Activated CD8-positive, alpha-beta memory T cell treated with anti-CD3 and anti-CD28 coated beads, Interleukin-2, amount 50 U/mL, for 24 hours (primary cell): ENCODE measurements around the gene ANKRD16.
"Not testable (repeated sequence)": the region's sequence is repeated elsewhere in the genome, so short reads cannot be mapped to it uniquely, and the experiment has no call there.

Source experiments
- DNase-seq: peaks from one replicate; pipeline ENCODE4 v3.0.0-alpha.2; 2020; ENCODE audit errors: extremely low read depth

Gene ANKRD16

GRCh38 chr10:5876181-5876768, 13.4 kb downstream of the ANKRD16 start:
- DNase-seq, result no peak

DNA sequence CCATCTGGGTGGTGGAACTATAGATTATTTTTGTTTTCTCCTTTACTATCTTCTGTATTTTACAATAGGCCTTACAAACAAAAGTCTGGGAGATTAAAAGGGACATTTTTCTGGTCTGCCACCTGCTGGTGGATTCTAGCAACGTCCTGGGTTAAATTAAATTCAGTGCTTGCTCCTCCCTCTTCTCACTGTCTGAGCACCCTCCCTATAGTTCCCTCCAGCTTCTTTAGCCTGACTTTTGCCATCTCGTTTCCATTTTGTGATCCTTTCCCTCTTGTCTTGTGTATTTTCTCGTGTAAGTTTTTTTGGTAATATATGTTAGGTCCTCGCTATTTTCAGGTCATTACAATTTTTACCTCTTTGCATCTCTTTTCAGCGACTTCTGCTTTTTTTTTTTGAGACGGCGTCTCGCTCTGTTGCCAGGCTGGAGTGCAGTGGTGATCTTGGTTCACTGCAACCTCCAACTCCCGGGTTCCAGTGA, 16.1 kb downstream of the ANKRD16 start:
- DNase-seq, result peak; percentile 42

- no peak for DNase-seq
Observed at GRCh38 chr10:5871596-5871995, 18.1 kb downstream of the ANKRD16 start.

DNA sequence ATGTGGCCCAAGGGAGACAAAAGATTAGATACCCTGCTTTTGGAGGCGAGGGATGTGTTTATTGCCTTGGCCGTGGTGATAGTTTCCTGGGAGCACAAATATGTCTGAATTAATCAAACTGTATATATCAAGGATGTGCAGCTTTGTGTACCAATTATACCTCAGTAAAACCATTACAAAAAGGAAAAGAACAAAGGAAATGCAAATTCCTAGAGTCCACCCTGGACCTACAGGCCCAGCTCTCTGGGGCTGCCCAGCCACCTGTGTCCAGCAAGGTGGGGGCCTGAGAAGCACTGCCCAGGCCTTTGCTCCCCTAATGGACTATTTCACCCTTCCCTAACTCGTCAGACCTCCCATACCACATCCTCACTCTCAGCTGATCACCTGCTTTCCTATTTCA, 20.5 kb downstream of the ANKRD16 start:
- DNase-seq, result no peak

- not testable (repeated sequence) for DNase-seq
Observed at GRCh38 chr10:5868383-5868782, 21.3 kb downstream of the ANKRD16 start.

DNA sequence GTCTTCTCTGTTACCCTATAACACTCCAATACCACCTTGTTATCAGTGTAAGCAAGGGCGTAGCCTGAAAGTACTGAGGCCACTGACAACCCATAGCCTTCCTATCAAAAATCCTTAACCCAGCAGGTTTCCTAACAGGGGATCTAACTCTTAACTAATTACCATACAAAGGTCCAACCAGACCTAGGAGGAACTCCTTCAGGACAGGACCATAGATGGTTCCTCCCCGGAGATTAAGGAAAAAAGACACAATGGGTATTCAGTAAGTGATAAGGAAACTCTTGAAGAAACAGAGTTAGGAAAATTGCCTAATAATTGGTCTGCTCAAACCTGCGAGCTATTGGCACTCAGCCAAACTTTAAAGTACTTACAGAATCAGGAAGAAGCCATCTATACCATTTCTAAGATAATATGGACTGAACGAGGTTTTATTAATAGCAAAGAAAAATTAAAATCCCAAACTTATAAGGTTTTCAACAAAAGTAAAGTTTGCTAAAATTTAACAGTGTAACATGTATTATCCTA, 22.5 kb downstream of the ANKRD16 start:
- not testable (repeated sequence) for DNase-seq

- DNase-seq, result not testable (repeated sequence)
Observed at GRCh38 chr10:5866451-5867081, 23.1 kb downstream of the ANKRD16 start.

- not testable (repeated sequence) for DNase-seq
Observed at GRCh38 chr10:5862981-5863685, 26.6 kb downstream of the ANKRD16 start.

DNA sequence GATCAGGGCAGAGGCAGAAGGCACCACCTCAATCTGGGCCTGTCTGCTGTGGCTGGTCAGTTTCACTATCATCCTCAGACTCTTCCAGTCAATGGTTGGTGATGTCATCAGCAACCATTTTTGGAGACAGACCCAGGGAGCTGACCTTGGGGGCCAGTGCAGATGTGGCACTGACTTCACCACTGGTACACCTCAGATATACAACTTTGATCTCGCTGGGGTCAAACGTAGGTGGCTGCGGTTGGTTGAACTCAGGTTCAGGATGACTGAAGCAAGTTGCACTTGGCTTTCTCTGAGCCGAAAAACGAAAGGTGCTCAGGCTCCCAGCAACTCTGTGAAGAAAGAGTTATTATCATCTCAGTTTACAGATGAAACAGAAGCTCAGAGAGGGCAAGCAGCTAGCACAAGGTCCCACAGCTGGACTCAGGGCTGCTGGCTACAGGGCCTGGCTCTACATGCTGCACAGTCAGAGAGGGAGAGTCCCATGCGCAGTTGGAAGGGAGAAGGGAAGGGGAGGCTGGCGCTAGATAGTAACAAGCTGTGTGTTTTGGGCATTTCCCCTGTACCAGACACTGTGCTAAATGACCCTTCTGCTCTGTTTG, 27.2 kb downstream of the ANKRD16 start:
- DNase-seq, result no peak

DNA sequence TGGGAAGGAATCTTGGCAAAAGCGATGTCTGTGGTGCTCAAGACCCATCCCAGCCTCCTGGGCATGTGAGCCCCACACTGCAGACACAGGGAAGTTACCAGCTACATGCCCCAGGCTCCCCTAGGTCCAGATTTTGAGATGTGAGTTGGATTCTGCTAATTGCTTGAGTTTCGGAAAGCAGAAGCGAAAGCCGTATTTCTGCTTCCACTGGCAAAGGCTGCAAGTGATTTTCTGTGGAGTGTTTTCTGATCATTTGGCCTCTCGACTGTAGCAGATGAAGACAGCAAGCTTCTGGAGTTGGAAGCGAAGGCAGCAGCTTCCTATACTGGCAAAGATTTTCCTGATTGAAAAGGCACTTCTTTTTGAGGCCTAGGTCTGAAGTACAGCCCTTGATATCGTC, 29.6 kb downstream of the ANKRD16 start:
- no peak for DNase-seq

- DNase-seq, result no peak
Observed at GRCh38 chr10:5858811-5859210, 30.9 kb downstream of the ANKRD16 start.

DNA sequence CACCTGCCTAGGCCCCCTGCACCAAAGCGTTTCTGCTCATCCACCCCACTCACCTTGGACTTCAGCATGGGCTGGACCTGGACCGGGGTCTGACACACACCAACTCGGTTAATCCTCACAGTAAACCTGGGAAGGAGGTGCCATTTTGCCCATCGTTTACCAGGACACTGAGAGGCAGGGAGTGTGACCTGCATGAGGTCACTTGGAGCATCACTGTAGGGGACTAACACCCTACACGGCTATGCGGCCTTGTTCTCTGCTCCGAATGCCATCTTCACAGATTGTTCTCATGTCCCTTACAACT, 33.0 kb downstream of the ANKRD16 start:
- no peak for DNase-seq

DNA sequence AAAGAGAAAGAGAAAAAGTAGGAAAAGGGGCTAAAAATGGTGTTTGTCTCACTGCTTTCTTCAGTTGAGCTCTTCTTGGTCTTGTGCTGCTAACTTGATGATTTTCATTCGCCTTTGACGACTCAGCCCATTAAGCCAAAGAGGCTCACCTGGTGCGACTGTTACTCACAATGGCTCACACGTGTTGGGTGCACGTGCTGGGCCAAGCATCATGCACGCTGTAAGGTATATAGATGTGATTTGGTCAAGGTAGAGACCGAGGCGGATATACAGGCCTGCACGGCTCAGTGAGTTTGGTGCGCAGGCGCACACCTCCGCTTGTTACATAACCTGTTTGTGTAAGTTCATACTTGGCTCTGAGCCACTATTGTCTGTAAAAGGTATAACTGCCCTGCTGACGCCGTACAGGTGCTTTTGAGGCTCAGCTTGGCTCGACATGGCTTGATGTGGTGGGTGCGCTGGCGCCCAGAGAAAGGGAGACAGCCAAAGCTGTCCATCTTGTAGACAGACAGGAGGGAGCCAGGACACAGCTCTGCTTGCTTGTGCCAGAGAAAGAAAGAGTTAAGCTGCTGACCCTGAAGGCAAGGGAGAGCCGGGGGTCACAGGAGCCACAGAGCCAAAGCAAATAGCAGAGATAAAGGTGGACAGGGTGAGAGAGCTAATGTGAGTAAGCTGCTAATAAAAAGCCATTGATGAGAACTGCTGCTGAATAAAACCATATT, 33.6 kb downstream of the ANKRD16 start:
- no peak for DNase-seq

DNA sequence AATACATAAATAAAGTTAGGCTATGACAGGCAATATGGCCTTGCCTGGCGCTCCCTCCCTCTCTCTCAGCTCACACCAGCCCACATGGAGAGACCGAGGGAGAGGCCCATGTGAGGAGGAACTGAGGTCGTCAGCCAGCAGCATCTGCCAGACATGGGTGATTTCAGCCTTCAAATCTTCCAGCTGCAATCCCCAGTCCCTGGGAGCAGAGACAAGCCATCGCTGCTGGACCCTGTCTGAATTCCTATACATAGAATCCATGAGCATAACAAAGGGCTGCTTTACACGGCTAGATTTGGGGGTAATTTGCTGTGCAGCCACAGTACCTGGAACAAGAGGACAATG, 35.6 kb downstream of the ANKRD16 start:
- no peak for DNase-seq

- not testable (repeated sequence) for DNase-seq
Observed at GRCh38 chr10:5846667-5847066, 43.0 kb downstream of the ANKRD16 start.

DNA sequence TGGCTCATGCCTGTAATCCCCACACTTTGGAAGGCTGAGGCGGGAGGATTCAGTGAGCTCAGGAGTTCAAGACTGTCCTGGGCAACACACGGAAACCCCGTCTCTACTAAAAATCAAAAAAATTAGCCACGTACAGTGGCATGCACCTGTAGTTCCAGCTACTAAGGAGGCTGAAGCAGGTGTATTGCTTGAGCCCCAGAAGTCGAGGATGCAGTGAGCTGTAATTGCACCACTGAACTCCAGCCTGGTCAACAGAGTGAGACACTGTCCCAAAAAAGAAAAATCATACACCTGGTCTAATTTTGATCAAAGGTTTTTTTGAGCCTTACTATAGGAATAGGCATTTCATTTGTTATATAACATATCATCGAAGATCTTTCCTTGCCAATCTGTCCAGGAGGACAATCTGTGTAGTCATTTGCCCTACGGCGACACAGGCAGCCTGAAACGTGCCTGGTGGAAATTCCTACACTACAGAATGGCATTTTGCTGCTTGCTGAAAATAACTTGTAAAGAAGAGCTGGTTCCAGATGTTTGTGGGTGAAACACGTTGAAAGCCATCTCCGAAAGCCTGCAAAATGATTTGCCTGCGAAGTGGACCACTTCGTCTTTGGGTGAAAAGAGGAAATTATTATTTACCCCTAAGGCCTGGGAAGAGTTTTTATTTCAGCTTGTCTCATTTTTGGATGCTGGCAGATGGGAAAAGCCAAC, 45.2 kb downstream of the ANKRD16 start:
- no peak for DNase-seq

DNA sequence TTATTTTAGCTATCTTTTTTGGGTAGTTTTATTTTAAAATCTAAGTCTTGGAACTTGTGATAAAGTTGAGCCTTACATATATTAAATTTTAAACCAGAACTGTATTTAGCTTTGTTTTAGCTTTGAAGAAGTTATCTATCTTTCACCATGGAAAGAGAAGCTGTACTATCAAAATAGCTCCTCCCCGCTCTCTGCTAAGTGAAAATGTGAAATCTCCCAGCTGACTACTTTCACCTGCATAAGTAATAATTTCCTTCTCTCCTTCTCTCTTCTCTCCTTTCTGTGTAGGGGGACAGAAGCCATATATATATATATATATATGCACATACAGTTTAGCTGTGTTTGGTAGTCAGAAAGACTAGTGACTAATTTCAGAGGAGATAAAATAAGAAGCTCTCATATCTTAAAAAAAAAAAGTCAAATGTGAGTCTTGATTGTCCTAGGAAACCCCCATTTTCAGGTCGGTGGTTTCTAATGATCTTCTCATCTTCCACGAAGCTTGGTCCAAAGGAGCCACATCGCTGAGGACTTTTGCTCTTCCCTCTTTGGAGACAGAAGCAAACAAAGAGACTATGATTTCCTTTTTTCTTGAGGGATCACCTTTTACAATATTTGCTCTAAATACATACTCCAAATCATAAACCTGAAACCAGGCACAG, 45.9 kb downstream of the ANKRD16 start:
- no peak for DNase-seq

- DNase-seq, result no peak
Observed at GRCh38 chr10:5841965-5842364, 47.7 kb downstream of the ANKRD16 start.

GRCh38 chr10:5840314-5841307, 49.1 kb downstream of the ANKRD16 start:
- DNase-seq, result no peak

DNA sequence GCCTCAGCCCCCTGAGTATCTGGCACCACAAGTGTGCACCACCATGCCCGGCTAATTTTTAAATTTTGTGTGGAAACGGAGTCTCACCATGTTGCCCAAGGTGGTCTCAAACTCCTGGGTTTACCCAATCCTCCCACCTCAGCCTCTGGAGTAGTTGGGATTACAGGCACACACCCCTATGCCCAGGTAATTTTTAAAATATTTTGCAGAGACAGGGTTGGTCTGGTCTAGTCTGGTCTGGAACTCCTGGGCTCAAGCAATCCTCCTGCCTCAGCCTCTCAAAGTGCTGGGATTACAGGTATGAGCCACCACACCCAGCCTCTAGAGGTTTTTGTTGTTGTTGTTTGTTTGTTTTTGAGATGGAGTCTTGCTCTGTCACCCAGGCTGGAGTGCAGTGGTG, 53.5 kb downstream of the ANKRD16 start:
- not testable (repeated sequence) for DNase-seq
